ENCODE results near the gene PTPRD.

PTPRD gene

GRCh38 chr9:8627976-8628679 lies 1984.7 kb downstream of the PTPRD start:
- no peak overlapping the region for H3K27ac ChIP-seq (ENCODE audit: low read length)
- no peak overlapping the region for H3K4me3 ChIP-seq (ENCODE audit: low read length in 2 of 2)
- no peaks in the 10 kb centered on the region for H3K4me1 ChIP-seq (ENCODE audit: control insufficient read depth, insufficient read depth, low read length)
- H3K36me3 ChIP-seq (ENCODE audit: control insufficient read depth in 2 of 2, insufficient read depth in 2 of 2, low read length in 2 of 2): no peaks in the 10 kb centered on the region
- H3K9me3 ChIP-seq (ENCODE audit: control insufficient read depth in 2 of 2, low read length in 2 of 2): no peaks in the 10 kb centered on the region
- H3K27me3 ChIP-seq (ENCODE audit: control insufficient read depth in 1 of 2, insufficient read depth in 2 of 2, low read length in 2 of 2): no peaks in the 10 kb centered on the region
- no peak overlapping the region for H3K9ac ChIP-seq (ENCODE audit: low read length in 2 of 2)

DNA sequence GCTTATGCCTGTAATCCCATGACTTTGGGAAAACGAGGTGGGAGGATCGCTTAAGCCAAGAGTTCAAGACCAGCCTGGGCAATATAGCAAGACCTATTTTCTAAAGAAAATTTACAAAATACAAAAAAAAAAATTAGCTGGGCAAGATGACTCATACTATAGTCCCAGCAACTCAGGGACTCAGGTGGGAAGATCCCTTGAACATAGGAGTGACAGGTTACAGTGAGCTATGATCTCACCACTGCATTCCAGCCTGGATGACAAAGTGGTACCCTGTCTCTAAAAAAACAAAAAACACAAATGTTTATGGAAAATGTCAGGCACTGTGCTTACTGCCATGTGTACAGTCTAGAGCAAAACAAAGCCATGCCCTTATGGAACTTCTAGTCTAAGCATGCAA lies 1989.9 kb downstream of the PTPRD start:
- H3K36me3 ChIP-seq (ENCODE audit: control insufficient read depth in 2 of 2, insufficient read depth in 2 of 2, low read length in 2 of 2): no peaks in the 10 kb centered on the region

DNA sequence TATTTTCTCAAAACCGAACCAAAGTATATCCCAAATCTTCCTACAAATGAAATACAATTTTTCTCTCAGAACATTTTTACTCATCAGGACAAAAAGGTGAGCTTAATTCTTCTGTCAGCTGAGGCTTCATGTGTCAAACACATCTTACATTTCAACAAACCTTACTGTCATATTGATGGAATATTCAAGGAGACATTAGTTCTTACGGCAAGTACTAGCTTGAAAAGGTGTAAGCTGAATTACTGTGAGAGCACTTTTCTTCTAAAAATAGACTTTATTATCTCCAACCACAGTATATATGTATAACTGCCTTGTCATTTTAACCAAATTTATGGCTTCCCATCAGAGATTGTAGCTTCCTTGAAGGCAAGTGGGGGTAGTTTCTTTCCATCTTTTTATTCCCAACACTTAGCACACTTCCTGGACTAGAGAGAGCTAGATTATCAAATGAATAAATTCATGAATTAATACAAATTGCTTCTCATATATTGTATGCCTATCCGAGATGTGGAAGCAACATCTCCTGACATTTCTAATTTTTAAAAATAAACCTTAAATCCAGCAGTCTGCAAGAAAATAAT lies 1990.5 kb downstream of the PTPRD start:
- no peak overlapping the region for H3K9ac ChIP-seq (ENCODE audit: low read length in 2 of 2)
- H3K27me3 ChIP-seq (ENCODE audit: control insufficient read depth in 1 of 2, insufficient read depth in 2 of 2, low read length in 2 of 2): no peaks in the 10 kb centered on the region
- no peaks in the 10 kb centered on the region for H3K4me1 ChIP-seq (ENCODE audit: control insufficient read depth, insufficient read depth, low read length)
- no peaks in the 10 kb centered on the region for H3K9me3 ChIP-seq (ENCODE audit: control insufficient read depth in 2 of 2, low read length in 2 of 2)
- no peaks in the 10 kb centered on the region for H3K36me3 ChIP-seq (ENCODE audit: control insufficient read depth in 2 of 2, insufficient read depth in 2 of 2, low read length in 2 of 2)
- H3K4me3 ChIP-seq (ENCODE audit: low read length in 2 of 2): no peak overlapping the region
- no peak overlapping the region for H3K27ac ChIP-seq (ENCODE audit: low read length)

More for the DNA sequence above, 1989.9 kb downstream of the PTPRD start:
- Histone ChIP-seq H3K9ac (ENCODE audit: low read length in 2 of 2) (no peak overlapping the region), H3K27ac (ENCODE audit: low read length) (no peak overlapping the region), H3K4me1 (ENCODE audit: control insufficient read depth, insufficient read depth, low read length) (no peaks in the 10 kb centered on the region), H3K9me3 (ENCODE audit: control insufficient read depth in 2 of 2, low read length in 2 of 2) (no peaks in the 10 kb centered on the region), H3K27me3 (ENCODE audit: control insufficient read depth in 1 of 2, insufficient read depth in 2 of 2, low read length in 2 of 2) (no peaks in the 10 kb centered on the region), H3K4me3 (ENCODE audit: low read length in 2 of 2) (no peak overlapping the region)

DNA sequence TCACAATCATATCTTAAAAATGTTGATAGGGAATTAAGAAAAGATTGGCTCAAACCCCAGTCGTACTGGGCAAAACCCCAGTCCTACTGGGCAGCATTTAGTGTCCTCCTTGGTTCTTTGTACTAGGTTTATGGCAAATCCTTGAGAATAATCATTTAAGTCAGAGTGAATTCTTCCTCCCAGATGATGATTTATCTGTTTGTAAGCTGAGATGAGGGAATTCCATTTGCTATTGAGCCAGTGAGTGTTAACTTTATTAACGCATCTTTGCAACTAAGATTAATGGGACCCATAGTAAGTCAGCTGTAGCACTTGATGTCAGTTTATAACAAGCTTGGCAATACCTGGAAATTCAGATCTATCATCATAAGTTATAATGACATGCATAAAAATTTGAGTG lies 1991.4 kb downstream of the PTPRD start:
- H3K4me3 ChIP-seq (ENCODE audit: low read length in 2 of 2): no peak overlapping the region
- no peaks in the 10 kb centered on the region for H3K36me3 ChIP-seq (ENCODE audit: control insufficient read depth in 2 of 2, insufficient read depth in 2 of 2, low read length in 2 of 2)

DNA sequence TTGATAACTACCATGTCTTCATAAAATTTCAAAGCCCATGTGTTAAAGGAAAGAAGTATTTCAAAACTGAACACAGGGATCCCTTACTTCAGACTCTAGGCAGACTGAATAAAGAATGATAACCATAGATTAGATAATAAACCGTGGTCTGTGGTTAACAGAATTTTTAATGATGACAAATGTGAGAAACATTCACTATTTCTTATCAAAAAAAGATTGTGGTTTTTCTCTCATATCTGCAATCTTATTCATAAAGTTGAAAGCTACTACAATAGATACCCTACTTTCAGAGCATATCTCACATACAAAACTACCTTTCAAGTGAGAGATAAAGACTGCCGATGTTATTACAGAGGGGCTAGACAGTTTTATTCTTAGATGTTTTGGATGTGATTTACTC lies 1996.4 kb downstream of the PTPRD start:
- H3K27me3 ChIP-seq (ENCODE audit: control insufficient read depth in 1 of 2, insufficient read depth in 2 of 2, low read length in 2 of 2): no peaks in the 10 kb centered on the region
- no peaks in the 10 kb centered on the region for H3K4me1 ChIP-seq (ENCODE audit: control insufficient read depth, insufficient read depth, low read length)
- no peak overlapping the region for H3K4me3 ChIP-seq (ENCODE audit: low read length in 2 of 2)
- H3K27ac ChIP-seq (ENCODE audit: low read length): no peak overlapping the region
- no peaks in the 10 kb centered on the region for H3K36me3 ChIP-seq (ENCODE audit: control insufficient read depth in 2 of 2, insufficient read depth in 2 of 2, low read length in 2 of 2)
- H3K9ac ChIP-seq (ENCODE audit: low read length in 2 of 2): no peak overlapping the region
- no peaks in the 10 kb centered on the region for H3K9me3 ChIP-seq (ENCODE audit: control insufficient read depth in 2 of 2, low read length in 2 of 2)

More for the DNA sequence above, 1991.4 kb downstream of the PTPRD start:
- H3K27me3 ChIP-seq (ENCODE audit: control insufficient read depth in 1 of 2, insufficient read depth in 2 of 2, low read length in 2 of 2): no peaks in the 10 kb centered on the region
- no peak overlapping the region for H3K27ac ChIP-seq (ENCODE audit: low read length)
- H3K9ac ChIP-seq (ENCODE audit: low read length in 2 of 2): no peak overlapping the region
- no peaks in the 10 kb centered on the region for H3K9me3 ChIP-seq (ENCODE audit: control insufficient read depth in 2 of 2, low read length in 2 of 2)
- H3K4me1 ChIP-seq (ENCODE audit: control insufficient read depth, insufficient read depth, low read length): no peaks in the 10 kb centered on the region

- Histone ChIP-seq H3K36me3 (ENCODE audit: control insufficient read depth in 2 of 2, insufficient read depth in 2 of 2, low read length in 2 of 2) (no peaks in the 10 kb centered on the region), H3K9ac (ENCODE audit: low read length in 2 of 2) (no peak overlapping the region), H3K4me3 (ENCODE audit: low read length in 2 of 2) (no peak overlapping the region), H3K4me1 (ENCODE audit: control insufficient read depth, insufficient read depth, low read length) (no peaks in the 10 kb centered on the region), H3K9me3 (ENCODE audit: control insufficient read depth in 2 of 2, low read length in 2 of 2) (no peaks in the 10 kb centered on the region), H3K27ac (ENCODE audit: low read length) (no peak overlapping the region), H3K27me3 (ENCODE audit: control insufficient read depth in 1 of 2, insufficient read depth in 2 of 2, low read length in 2 of 2) (no peaks in the 10 kb centered on the region)
These were observed 1997.8 kb downstream of the PTPRD start for GRCh38 chr9:8614926-8615440.

GRCh38 chr9:8613346-8613825 lies 1999.4 kb downstream of the PTPRD start:
- H3K4me1 ChIP-seq (ENCODE audit: control insufficient read depth, insufficient read depth, low read length): no peaks in the 10 kb centered on the region
- no peak overlapping the region for H3K9ac ChIP-seq (ENCODE audit: low read length in 2 of 2)
- no peaks in the 10 kb centered on the region for H3K27me3 ChIP-seq (ENCODE audit: control insufficient read depth in 1 of 2, insufficient read depth in 2 of 2, low read length in 2 of 2)
- no peak overlapping the region for H3K27ac ChIP-seq (ENCODE audit: low read length)
- H3K36me3 ChIP-seq (ENCODE audit: control insufficient read depth in 2 of 2, insufficient read depth in 2 of 2, low read length in 2 of 2): no peaks in the 10 kb centered on the region
- H3K9me3 ChIP-seq (ENCODE audit: control insufficient read depth in 2 of 2, low read length in 2 of 2): no peaks in the 10 kb centered on the region
- no peak overlapping the region for H3K4me3 ChIP-seq (ENCODE audit: low read length in 2 of 2)

DNA sequence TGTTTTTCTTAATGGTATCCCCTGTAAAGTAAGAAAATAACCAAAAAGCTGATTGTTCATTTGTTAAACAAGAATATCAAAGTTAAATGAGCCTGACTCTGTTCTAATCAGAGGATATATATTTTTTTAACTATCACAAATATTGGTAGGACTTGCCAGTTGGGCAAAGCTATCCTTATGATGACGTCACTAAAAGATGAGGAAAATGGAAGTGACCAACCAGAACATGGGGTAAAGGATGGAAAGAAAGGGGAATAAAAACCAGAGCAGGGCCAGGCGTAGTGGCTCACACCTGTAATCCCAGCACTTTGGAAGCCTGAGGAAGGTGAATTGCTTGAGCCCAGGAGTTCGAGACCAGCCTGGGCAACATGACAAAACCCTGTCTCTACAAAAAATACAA lies 2001.6 kb downstream of the PTPRD start:
- H3K9me3 ChIP-seq (ENCODE audit: control insufficient read depth in 2 of 2, low read length in 2 of 2): no peaks in the 10 kb centered on the region
- H3K27ac ChIP-seq (ENCODE audit: low read length): no peak overlapping the region
- H3K36me3 ChIP-seq (ENCODE audit: control insufficient read depth in 2 of 2, insufficient read depth in 2 of 2, low read length in 2 of 2): no peaks in the 10 kb centered on the region
- no peak overlapping the region for H3K9ac ChIP-seq (ENCODE audit: low read length in 2 of 2)
- H3K27me3 ChIP-seq (ENCODE audit: control insufficient read depth in 1 of 2, insufficient read depth in 2 of 2, low read length in 2 of 2): no peaks in the 10 kb centered on the region
- no peak overlapping the region for H3K4me3 ChIP-seq (ENCODE audit: low read length in 2 of 2)
- H3K4me1 ChIP-seq (ENCODE audit: control insufficient read depth, insufficient read depth, low read length): no peaks in the 10 kb centered on the region

DNA sequence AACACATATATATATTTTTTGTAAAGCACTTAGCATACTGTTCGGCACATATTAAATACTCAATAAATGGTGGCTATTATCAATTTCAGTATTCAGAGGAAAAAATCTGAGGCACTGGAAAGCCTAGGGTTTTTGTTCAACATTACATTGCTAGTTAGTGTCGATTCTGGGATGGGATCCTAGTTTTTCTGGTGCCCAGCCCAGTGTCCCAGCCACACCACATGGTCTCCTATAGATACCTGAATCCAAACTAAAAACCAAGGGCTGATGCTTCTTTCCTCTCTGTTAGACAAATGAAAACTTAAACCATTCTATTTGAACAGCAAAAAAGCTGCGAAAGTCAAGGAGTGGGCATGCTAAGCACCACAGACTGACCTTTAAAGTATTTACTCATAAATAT lies 2002.5 kb downstream of the PTPRD start:
- Histone ChIP-seq H3K4me1 (ENCODE audit: control insufficient read depth, insufficient read depth, low read length) (no peaks in the 10 kb centered on the region), H3K27me3 (ENCODE audit: control insufficient read depth in 1 of 2, insufficient read depth in 2 of 2, low read length in 2 of 2) (no peaks in the 10 kb centered on the region), H3K36me3 (ENCODE audit: control insufficient read depth in 2 of 2, insufficient read depth in 2 of 2, low read length in 2 of 2) (no peaks in the 10 kb centered on the region), H3K4me3 (ENCODE audit: low read length in 2 of 2) (no peak overlapping the region), H3K9me3 (ENCODE audit: control insufficient read depth in 2 of 2, low read length in 2 of 2) (no peaks in the 10 kb centered on the region), H3K27ac (ENCODE audit: low read length) (no peak overlapping the region), H3K9ac (ENCODE audit: low read length in 2 of 2) (no peak overlapping the region)

DNA sequence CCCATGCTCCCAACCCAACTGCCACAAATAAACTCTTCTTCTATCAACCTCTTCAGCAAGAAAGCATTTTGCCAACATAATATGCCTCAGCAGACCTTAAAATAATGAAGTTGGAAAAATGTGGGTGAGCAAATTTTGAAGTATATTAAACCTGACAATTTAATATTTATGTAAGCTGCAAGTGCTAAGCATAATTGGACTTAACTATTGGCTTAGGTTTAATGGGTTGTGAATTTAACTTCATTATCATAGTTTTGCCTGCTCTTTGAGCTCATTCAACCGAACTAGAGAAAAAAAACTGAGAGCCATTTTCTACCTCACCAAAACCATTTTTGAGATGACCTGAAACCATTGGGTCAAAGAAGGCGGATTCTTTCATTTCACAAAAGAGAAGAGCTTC lies 2007.7 kb downstream of the PTPRD start:
- Histone ChIP-seq H3K9me3 (ENCODE audit: control insufficient read depth in 2 of 2, low read length in 2 of 2) (no peaks in the 10 kb centered on the region), H3K27ac (ENCODE audit: low read length) (no peak overlapping the region), H3K36me3 (ENCODE audit: control insufficient read depth in 2 of 2, insufficient read depth in 2 of 2, low read length in 2 of 2) (no peaks in the 10 kb centered on the region), H3K9ac (ENCODE audit: low read length in 2 of 2) (no peak overlapping the region), H3K4me3 (ENCODE audit: low read length in 2 of 2) (no peak overlapping the region), H3K4me1 (ENCODE audit: control insufficient read depth, insufficient read depth, low read length) (no peaks in the 10 kb centered on the region), H3K27me3 (ENCODE audit: control insufficient read depth in 1 of 2, insufficient read depth in 2 of 2, low read length in 2 of 2) (no peaks in the 10 kb centered on the region)

- H3K27ac ChIP-seq (ENCODE audit: low read length): no peak overlapping the region
- no peaks in the 10 kb centered on the region for H3K36me3 ChIP-seq (ENCODE audit: control insufficient read depth in 2 of 2, insufficient read depth in 2 of 2, low read length in 2 of 2)
- H3K4me1 ChIP-seq (ENCODE audit: control insufficient read depth, insufficient read depth, low read length): no peaks in the 10 kb centered on the region
- no peak overlapping the region for H3K4me3 ChIP-seq (ENCODE audit: low read length in 2 of 2)
- no peaks in the 10 kb centered on the region for H3K9me3 ChIP-seq (ENCODE audit: control insufficient read depth in 2 of 2, low read length in 2 of 2)
- H3K27me3 ChIP-seq (ENCODE audit: control insufficient read depth in 1 of 2, insufficient read depth in 2 of 2, low read length in 2 of 2): no peaks in the 10 kb centered on the region
- no peak overlapping the region for H3K9ac ChIP-seq (ENCODE audit: low read length in 2 of 2)
These were observed 2008.6 kb downstream of the PTPRD start for GRCh38 chr9:8604201-8604600.
